Activated CD4-positive, alpha-beta T cell treated with anti-CD3 and anti-CD28 coated beads, Interleukin-2, amount 50 U/mL, for 4 hours (primary cell): Measurements from ENCODE around the gene TTC13.

Experiments used
- DNase-seq, 2 experiments: peaks; one replicate each; pipeline ENCODE4 v3.0.0-alpha.2; 2020

TTC13 gene

DNA sequence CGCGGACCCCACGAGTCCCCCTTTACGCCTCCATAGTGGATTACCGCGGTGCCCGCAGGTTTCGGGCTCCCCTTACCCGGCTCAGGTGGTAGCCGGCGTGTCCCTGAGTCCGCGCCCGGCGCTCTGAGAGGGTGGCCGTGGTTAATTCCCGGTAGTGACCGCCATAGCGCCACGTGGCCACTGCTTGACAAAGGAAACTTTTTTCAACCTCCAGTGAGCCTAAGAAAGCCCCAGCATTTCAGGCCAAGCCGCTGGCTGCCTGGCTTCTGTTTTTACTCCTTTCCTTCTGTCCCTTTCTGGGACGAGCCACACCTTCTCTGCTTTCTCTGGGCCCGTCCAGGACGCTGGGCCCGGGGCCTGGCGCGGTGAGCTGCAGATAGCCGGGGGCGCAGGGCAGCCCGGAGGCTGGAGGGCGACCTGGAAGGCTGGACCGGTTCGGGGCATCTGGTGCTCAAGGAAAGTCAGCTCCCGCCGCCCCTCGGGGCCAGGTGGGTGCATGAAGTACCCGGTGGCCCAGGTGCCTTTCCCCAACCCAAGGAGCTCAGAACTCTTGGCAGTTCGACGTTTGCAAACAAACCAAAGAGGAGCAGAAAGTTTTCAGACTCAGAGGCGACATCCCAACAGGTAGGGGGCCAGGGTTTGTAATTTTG is 109.8 kb downstream of the TTC13 start:
- no peak for DNase-seq

- peak; percentile 65 to 68 for DNase-seq
Observed at GRCh38 chr1:230867903-230868735, 110.5 kb downstream of the TTC13 start, which contains the start of gene C1orf198. Gene C1orf198 (minus strand): TSS chr1:230868521. CDS start chr1:230868512, 9 bp downstream.

DNA sequence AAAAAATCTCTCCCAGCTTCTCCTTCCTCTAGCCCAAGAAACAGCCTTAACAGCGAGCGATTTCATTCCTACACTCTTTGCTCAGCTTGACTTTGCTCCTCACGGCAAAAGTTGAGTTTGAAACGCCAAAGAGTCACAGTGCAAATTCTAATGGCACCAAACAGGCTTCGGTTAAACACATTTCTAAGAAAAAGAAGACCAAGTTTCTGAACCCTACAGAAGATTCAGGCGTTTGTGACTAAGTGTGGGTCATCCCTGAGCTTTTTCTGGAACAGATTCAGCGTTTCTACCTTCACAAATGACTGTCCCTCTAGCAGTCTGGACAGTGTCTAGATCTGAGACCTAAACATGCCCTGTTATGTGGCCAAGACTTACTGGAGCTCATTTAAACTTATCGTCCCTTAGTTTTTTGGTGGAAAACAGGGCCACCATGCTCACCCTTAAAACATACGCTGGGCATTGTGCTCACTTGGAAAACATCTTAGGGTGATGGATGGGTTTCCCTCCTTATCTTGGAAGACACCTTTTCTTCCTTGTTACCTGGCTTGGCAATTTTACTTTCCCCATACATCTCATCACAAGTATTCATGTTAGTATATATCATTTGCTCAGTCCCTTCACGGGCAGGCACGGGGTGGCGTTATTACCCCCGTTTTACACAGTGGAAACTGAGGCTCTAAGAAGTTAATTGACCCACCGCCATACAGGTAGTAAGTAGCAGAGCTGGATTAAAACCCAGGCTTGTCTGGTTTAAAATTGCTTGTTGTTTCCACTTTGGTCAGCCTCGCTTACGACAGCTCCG is 111.4 kb downstream of the TTC13 start:
- no peak for DNase-seq

DNA sequence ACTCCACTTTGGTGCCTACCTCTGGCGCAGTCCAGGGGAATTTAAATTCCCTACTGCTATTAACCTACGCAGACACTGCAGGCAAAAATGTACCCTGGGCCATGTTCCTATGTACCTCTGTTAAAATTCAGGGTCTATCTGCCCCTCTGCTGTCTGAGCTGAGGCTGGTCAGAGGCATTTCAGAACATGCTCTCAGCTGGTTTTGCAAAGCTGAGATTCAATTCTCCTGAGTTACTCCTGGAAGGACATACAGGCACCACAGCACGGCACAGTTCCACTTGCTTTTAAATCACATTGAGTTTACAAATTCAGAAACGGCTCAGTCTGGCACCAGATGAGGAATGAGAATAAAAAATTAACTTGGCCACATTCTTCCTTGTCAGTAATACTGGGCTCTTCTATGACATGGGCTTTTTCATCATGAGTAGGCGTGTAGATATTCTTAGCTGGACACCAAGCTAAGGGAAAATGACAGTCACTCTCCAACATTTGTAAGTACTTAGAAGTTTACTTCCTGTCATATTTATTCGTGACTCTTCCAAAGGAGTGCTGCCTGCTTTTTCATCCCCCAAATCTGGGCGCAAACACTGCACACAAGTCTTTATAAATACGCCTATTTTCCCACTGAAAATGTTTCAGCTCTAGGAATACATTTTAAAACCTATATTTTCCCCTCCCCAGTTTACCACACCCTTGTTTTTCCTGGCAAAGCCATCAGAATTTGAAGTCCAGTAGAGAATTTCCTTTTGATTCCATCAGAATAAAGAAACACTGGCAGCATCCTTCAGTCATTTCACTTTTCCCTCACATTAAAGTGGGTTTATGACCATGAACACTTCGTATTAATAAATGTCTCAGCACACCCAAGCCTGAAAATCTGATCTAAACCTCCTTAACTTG is 112.2 kb downstream of the TTC13 start:
- no peak for DNase-seq

GRCh38 chr1:230865062-230865817 is 113.4 kb downstream of the TTC13 start:
- DNase-seq: no peak

- DNase-seq: no peak
Observed at GRCh38 chr1:230864441-230864840, 114.2 kb downstream of the TTC13 start.

DNA sequence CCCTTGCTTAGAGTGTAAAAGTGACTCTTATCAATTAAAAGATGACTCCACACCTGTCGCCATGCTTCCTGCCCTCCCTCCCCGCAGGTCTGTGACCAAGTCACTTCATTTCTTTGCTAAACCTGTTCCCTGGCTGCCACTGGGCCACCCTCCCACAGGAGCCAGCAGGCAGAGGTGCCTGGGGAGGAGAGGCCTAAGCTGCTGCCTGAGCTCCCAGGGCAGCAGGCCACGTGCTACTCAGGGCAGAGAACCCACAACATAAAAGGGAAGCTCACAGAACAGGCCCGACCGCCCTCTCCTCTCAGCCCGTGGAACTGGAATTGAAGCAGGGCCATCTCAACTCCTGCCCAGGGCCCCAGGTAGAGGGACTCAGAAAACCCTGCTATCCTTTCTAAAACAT is 115.2 kb downstream of the TTC13 start:
- no peak for DNase-seq

DNA sequence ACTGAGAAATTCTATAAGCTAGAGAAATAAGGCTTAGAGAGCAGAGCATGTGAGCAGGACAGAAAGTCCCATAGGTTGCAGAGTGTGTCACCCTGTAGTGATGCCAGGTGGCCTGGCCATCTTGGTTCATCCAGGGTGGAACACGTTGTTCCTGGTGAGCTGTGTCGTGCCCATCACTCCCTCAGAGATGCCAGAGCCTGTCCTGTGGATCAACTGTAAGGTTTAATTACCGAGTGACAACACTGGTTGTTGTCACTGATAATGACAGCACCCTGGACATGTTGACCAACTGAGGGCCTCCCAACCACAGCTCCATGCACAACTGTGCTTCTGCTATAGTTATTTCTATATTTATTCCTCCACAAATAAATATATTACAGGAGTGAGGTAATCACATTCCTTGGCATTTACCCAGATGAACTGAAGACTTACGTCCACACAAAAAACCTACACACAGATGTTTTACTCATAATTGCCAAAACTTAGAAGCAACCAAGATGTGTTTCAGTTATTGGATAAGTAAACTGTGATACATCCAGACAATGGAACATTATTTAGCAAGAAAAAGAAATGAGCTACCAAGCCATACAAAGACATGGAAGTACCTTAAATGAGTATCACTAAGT is 116.6 kb downstream of the TTC13 start:
- DNase-seq: no peak

DNA sequence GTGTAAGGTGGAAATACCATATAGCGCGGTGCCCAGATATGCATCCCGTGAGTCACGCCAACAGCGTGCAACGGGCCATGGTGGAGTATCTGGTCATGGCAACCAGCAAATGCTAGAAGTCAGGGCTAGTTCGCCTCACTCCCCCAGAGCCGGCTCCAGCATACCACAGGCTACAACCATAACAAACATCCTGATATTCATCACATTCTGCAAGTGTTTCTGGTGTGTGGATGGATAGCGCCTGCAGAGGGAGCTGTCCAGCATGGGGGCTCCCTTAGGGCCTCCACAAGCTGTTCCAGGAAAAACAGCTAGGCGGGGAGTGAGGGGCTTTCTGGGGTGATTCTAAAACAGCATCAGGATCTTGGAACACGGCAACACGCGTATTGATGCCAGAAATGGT is 117.2 kb downstream of the TTC13 start:
- DNase-seq: no peak

DNA sequence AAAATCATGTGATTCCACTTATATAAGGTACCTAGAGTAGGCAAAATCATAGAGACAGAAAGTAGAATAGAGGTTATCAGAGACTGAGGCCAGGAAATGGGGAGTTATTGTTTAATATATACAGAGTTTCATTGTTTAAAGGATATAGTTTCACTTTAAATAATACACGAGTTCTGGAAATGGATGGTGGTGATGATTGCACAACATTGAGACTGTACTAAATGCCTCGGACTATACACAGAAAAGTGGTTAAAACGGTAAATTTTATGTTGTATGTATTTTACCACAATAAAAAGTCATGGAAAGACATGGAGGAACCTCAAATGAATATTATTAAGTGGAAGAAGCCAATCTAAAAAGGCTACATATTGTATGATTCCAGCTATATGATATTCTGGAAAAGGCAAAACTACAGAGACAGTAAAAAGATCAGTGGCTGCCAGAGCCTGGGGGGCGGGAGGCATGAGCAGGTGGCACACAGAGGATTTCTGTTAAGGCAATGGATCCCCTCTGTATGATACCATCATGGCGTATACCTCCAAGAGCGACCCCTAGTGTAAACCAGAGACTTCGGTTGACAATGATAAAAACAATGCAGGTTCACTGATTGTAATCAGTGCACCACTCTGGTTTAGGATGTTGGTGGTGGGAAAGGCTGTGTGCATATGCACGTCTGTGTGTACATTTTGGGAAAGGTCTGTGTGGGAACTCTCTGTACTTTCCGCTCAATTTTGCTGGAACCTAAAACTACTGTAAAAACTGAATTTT is 117.9 kb downstream of the TTC13 start:
- DNase-seq: no peak

GRCh38 chr1:230858918-230859729 is 119.5 kb downstream of the TTC13 start:
- no peak for DNase-seq

GRCh38 chr1:230858236-230858820 is 120.3 kb downstream of the TTC13 start:
- DNase-seq: no peak

GRCh38 chr1:230857822-230858221 is 120.8 kb downstream of the TTC13 start:
- DNase-seq: no peak

DNA sequence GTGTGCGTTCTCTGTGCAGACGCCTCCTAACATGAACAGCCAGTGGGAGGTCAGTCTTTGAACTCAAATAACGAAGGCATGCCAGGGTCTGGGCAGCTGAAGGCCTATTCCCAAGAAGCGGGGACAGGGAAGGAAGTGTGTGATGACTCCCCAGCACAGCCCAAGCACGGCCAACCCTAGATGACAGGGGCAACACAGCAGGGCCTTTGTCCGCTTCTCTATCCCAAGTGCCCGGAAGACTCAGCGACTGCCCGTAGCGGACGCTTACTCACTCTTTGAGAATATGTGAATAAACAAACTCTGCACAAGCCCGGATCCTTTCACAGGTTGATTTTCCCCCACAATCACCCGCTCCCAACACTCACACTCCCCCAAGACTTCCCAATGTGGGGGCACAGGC is 121.6 kb downstream of the TTC13 start:
- no peak for DNase-seq
